Vagina (tissue), 2 donors: ENCODE results near the gene LRRC27. TPM values are rescaled to one million over a fixed set of nuclear protein-coding genes. Genes with fewer than 3 reads are reported as not detected.

ENCODE experiments used
- DNase-seq, 2 donors: peaks; one replicate each; pipeline ENCODE4 v3.0.0-alpha.2; 2017; ENCODE audit errors: extremely low spot score in 2 of 2
- H3K27ac ChIP-seq: fragments of 200-600 bp; sonication (generic); one replicate; pipeline ENCODE4 v1.5.1; 2019
- H3K27me3 ChIP-seq: fragments of 200-600 bp; sonication (generic); one replicate; pipeline ENCODE4 v1.5.1; 2019
- H3K36me3 ChIP-seq, 2 donors: fragments of 200-600 bp; sonication (generic); one replicate each; pipeline ENCODE4 v1.5.1; 2017 to 2019
- H3K4me1 ChIP-seq: fragments of 200-600 bp; sonication (generic); one replicate; pipeline ENCODE4 v1.5.1; 2019
- H3K4me3 ChIP-seq, 2 donors: fragments of 200-600 bp; sonication (generic); 1 replicate in 1 of 2; 2 replicates in 1 of 2; pipeline ENCODE4 v1.5.1; 2016 to 2019
- H3K9me3 ChIP-seq: fragments of 200-600 bp; sonication (generic); one replicate; pipeline ENCODE4 v1.5.1; 2019
- POLR2A ChIP-seq, 2 donors: fragments of 450-650 bp; IDR thresholded peaks; one replicate each; pipeline ENCODE4 v1.6.1; 2017; ENCODE audit warnings: antibody characterized with exemption in 2 of 2, mild to moderate bottlenecking in 2 of 2, moderate library complexity in 2 of 2
- POLR2AphosphoS5 ChIP-seq, 2 donors: sonication (generic); formaldehyde crosslinking; IDR thresholded peaks; one replicate each; pipeline ENCODE4 v1.9.0; 2017; ENCODE audit warnings: antibody characterized with exemption in 2 of 2, mild to moderate bottlenecking in 2 of 2, low read depth in 1 of 2; ENCODE audit not compliant: insufficient read depth in 1 of 2
- intact Hi-C: fragments of 100-400 bp; cut with DNase I; formaldehyde crosslinking; loops from one replicate; pipeline ENCODE4 v1.15.1; 2023
- total RNA-seq: library from RNA; depleted of rRNA; stranded (reverse); fragments of >200 nt; gene quantifications from one replicate; pipeline ENCODE4 v1.2.3, GENCODE V29; 2016
- TF ChIP-seq, protein P1 (sequence below), 3 experiments: fragments of 450-650 bp in 2 of 3; fragments of 200-600 bp in 1 of 3; sonication (generic) in 1 of 3; IDR thresholded peaks; one replicate each; pipeline ENCODE4 v1.5.1; 2017 to 2019; ENCODE audit warnings: antibody characterized with exemption in 3 of 3, mild to moderate bottlenecking in 2 of 3, moderate library complexity in 2 of 3

LRRC27 gene
- total RNA-seq, 1 donor from 2014 or later = 4.9 TPM

- TF ChIP-seq POLR2A (IDR thresholded peaks at IDR 0.05) = no peak
- TF ChIP-seq, protein P1, sequence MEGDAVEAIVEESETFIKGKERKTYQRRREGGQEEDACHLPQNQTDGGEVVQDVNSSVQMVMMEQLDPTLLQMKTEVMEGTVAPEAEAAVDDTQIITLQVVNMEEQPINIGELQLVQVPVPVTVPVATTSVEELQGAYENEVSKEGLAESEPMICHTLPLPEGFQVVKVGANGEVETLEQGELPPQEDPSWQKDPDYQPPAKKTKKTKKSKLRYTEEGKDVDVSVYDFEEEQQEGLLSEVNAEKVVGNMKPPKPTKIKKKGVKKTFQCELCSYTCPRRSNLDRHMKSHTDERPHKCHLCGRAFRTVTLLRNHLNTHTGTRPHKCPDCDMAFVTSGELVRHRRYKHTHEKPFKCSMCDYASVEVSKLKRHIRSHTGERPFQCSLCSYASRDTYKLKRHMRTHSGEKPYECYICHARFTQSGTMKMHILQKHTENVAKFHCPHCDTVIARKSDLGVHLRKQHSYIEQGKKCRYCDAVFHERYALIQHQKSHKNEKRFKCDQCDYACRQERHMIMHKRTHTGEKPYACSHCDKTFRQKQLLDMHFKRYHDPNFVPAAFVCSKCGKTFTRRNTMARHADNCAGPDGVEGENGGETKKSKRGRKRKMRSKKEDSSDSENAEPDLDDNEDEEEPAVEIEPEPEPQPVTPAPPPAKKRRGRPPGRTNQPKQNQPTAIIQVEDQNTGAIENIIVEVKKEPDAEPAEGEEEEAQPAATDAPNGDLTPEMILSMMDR (IDR thresholded peaks at IDR 0.05) = no peak
- TF ChIP-seq POLR2AphosphoS5 (IDR thresholded peaks at IDR 0.05; ENCODE audit: insufficient read depth in 1 of 2, low read depth in 1 of 2) = no peak
- Histone ChIP-seq H3K4me1 (peaks cover 37% of the 10 kb centered on the region), H3K9me3 (no peaks in the 10 kb centered on the region), H3K36me3 (no peaks in the 10 kb centered on the region), H3K27me3 (no peaks in the 10 kb centered on the region), H3K27ac (no peak overlapping the region), H3K4me3 (no peak overlapping the region)
- peak in 1 of 2 donors; percentile 77 for DNase-seq
- intact Hi-C loops = no loop called here
These were observed 5.6 kb upstream of the LRRC27 start for GRCh38 chr10:132326344-132326889.

DNA sequence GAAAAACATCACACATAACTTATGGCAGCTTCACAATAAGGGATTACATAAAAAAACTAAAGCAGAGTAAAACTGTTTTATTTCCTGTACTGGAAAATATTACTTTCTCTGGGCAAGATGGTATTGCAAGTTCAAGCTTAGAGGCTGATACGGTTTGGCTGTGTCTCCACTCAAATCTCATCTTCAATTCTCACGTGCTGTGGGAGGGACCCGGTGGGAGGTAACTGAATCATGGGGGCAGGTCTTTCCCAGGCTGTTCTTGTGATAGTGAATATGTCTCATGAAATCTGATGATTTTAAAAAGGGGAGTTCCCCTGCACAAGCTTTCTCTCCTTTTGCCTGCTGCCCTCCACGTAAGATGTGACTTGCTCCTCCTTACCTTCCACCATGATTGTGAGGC, 5.1 kb upstream of the LRRC27 start:
- Histone ChIP-seq H3K4me3 (no peak overlapping the region), H3K4me1 (peaks cover 37% of the 10 kb centered on the region), H3K36me3 (no peaks in the 10 kb centered on the region), H3K27ac (no peak overlapping the region), H3K27me3 (no peaks in the 10 kb centered on the region), H3K9me3 (no peaks in the 10 kb centered on the region)
- intact Hi-C loops = no loop called here
- DNase-seq = no peak
- TF ChIP-seq, protein P1 (IDR thresholded peaks at IDR 0.05) = no peak
- no peak for TF ChIP-seq POLR2AphosphoS5 (IDR thresholded peaks at IDR 0.05; ENCODE audit: insufficient read depth in 1 of 2, low read depth in 1 of 2)
- no peak for TF ChIP-seq POLR2A (IDR thresholded peaks at IDR 0.05)

- Histone ChIP-seq H3K27me3 (no peaks in the 10 kb centered on the region), H3K4me1 (peaks cover 45% of the 10 kb centered on the region), H3K36me3 (no peaks in the 10 kb centered on the region), H3K27ac (no peak overlapping the region), H3K9me3 (no peaks in the 10 kb centered on the region), H3K4me3 (no peak overlapping the region)
- intact Hi-C loops = no loop called here
- TF ChIP-seq, protein P1 (IDR thresholded peaks at IDR 0.05) = no peak
- TF ChIP-seq POLR2A (IDR thresholded peaks at IDR 0.05) (no peak), POLR2AphosphoS5 (IDR thresholded peaks at IDR 0.05; ENCODE audit: insufficient read depth in 1 of 2, low read depth in 1 of 2) (no peak)
- no peak for DNase-seq
These were observed 3.9 kb upstream of the LRRC27 start for GRCh38 chr10:132328106-132328505.

- Histone ChIP-seq H3K27ac (no peak overlapping the region), H3K27me3 (no peaks in the 10 kb centered on the region), H3K4me3 (no peak overlapping the region), H3K36me3 (no peaks in the 10 kb centered on the region), H3K9me3 (no peaks in the 10 kb centered on the region), H3K4me1 (peaks cover 49% of the 10 kb centered on the region)
- intact Hi-C loops = no loop called here
- DNase-seq = no peak
- TF ChIP-seq, protein P1 (IDR thresholded peaks at IDR 0.05) = no peak
- no peak for TF ChIP-seq POLR2AphosphoS5 (IDR thresholded peaks at IDR 0.05; ENCODE audit: insufficient read depth in 1 of 2, low read depth in 1 of 2)
These were observed 3.3 kb upstream of the LRRC27 start for GRCh38 chr10:132328738-132329137.

DNA sequence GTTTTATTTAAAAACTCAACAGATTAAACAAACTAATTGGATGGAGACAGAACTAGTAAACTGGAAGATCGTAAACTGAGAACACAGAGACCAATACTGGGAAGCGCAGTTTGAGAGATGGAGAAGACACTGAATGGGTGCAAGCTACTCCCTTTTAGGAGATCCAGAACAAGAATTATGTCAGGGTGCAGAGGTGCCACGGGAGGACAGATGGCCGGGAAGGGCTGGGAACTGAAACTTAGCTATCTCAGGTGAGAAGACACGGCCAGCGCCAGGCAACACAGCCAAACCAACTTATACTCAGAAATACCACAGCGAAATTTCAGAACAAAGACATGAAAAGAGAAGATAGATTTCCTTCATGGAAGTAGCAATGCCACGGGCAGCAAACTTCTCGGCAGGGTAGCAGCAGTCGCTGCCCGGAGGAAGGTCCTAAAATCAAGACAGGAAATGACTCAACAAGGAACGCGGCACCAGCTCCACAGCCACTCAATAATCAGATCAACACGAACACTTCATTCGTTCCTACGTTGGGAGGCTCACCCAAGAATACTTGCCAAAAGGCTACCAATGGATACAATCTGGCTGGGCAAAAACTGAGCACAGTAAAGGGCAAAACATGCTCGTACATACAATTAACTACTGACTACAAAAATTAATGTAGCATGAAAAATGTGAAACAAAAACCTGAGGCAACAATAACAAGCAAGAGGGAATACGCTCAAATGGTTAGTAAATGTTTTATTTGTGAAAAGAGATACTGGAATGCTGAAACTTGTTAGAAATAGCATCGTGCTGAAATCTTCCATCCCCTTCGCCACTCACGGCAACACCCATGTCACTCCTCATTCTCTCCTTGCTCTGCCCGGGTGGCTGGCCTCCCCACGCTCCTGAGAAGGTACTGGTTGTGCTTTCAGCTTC, 2.2 kb upstream of the LRRC27 start:
- Histone ChIP-seq H3K9me3 (no peaks in the 10 kb centered on the region), H3K4me3 (peak overlapping the region; percentile 63 to 86), H3K4me1 (peaks cover 49% of the 10 kb centered on the region), H3K36me3 (peaks cover 0 to 4% of the 10 kb centered on the region in 2 donors), H3K27ac (no peak overlapping the region), H3K27me3 (no peaks in the 10 kb centered on the region)
- DNase-seq = no peak
- intact Hi-C loops = loop anchor here (10.0 kb wide), 1 partner anchor 425 kb away; the partner anchor contains the start of gene PPP2R2D
- TF ChIP-seq POLR2A (IDR thresholded peaks at IDR 0.05) = no peak
- TF ChIP-seq POLR2AphosphoS5 (IDR thresholded peaks at IDR 0.05; ENCODE audit: insufficient read depth in 1 of 2, low read depth in 1 of 2) = no peak
- TF ChIP-seq, protein P1 (IDR thresholded peaks at IDR 0.05) = no peak
